Measurements from ENCODE around the gene SETD3. TPM values are rescaled to one million over a fixed set of nuclear protein-coding genes. Genes with fewer than 3 reads are reported as not detected.

Gene SETD3
- total RNA-seq, 1 experiment from 2014 or later: 46.8 TPM

- Histone ChIP-seq H4K20me1 (ENCODE audit: low read length) (no peaks in the 10 kb centered on the region), H3K9me2 (replicated peaks; ENCODE audit: low read length) (no peaks in the 10 kb centered on the region)
- TF ChIP-seq, protein P1, sequence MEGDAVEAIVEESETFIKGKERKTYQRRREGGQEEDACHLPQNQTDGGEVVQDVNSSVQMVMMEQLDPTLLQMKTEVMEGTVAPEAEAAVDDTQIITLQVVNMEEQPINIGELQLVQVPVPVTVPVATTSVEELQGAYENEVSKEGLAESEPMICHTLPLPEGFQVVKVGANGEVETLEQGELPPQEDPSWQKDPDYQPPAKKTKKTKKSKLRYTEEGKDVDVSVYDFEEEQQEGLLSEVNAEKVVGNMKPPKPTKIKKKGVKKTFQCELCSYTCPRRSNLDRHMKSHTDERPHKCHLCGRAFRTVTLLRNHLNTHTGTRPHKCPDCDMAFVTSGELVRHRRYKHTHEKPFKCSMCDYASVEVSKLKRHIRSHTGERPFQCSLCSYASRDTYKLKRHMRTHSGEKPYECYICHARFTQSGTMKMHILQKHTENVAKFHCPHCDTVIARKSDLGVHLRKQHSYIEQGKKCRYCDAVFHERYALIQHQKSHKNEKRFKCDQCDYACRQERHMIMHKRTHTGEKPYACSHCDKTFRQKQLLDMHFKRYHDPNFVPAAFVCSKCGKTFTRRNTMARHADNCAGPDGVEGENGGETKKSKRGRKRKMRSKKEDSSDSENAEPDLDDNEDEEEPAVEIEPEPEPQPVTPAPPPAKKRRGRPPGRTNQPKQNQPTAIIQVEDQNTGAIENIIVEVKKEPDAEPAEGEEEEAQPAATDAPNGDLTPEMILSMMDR (conservative IDR thresholded peaks at IDR 0.05; ENCODE audit: low read depth, low read length): no peak
- no peak for TF ChIP-seq EZH2 (IDR thresholded peaks at IDR 0.05; ENCODE audit: low read length, unreplicated experiment)
- no peak for TF ChIP-seq EZH2phosphoT487 (IDR thresholded peaks at IDR 0.05; ENCODE audit: borderline replicate concordance, low read length)
These were observed 92.4 kb downstream of the SETD3 start for GRCh38 chr14:99388286-99388685.

GRCh38 chr14:99387880-99388279, 92.8 kb downstream of the SETD3 start:
- no peak overlapping the region for H3K27ac ChIP-seq (ENCODE audit: low read length)
- no peaks in the 10 kb centered on the region for H3K79me2 ChIP-seq (ENCODE audit: low read length)
- H3K4me3 ChIP-seq (ENCODE audit: low read length): no peak overlapping the region
- no peaks in the 10 kb centered on the region for H3K36me3 ChIP-seq (ENCODE audit: low read depth, low read length)
- no peaks in the 10 kb centered on the region for H3F3A ChIP-seq (ENCODE audit: low read length, unreplicated experiment)
- H3K27me3 ChIP-seq (ENCODE audit: low read length): no peaks in the 10 kb centered on the region
- intact Hi-C loops (cut with micrococcal nuclease): no loop called here
- no peak overlapping the region for H2AFZ ChIP-seq (ENCODE audit: low read length)
- TF ChIP-seq EZH2 (IDR thresholded peaks at IDR 0.05; ENCODE audit: low read length, unreplicated experiment): no peak
- TF ChIP-seq EZH2phosphoT487 (IDR thresholded peaks at IDR 0.05; ENCODE audit: borderline replicate concordance, low read length): no peak
- TF ChIP-seq, protein P1 (conservative IDR thresholded peaks at IDR 0.05; ENCODE audit: low read depth, low read length): no peak
- no TSS peak for BruUV-seq (replicated peaks)
- POLR2A ChIA-PET (ENCODE audit: unreplicated experiment): no interaction called here
- ATAC-seq: no peak
- no peaks in the 10 kb centered on the region for H4K20me1 ChIP-seq (ENCODE audit: low read length)
- no peak for DNase-seq
- no peaks in the 10 kb centered on the region for H3K9me3 ChIP-seq (ENCODE audit: low read length)
- H3K4me1 ChIP-seq (ENCODE audit: insufficient read depth, low read length): peaks cover 11% of the 10 kb centered on the region
- no peak overlapping the region for H3K4me2 ChIP-seq (ENCODE audit: low read length)
- no peaks in the 10 kb centered on the region for H3K9me2 ChIP-seq (replicated peaks; ENCODE audit: low read length)
- no peak overlapping the region for H3K9ac ChIP-seq (ENCODE audit: low read length)
- CTCF ChIA-PET: no interaction called here

More at GRCh38 chr14:99388286-99388685, 92.4 kb downstream of the SETD3 start:
- H3K36me3 ChIP-seq (ENCODE audit: low read depth, low read length): no peaks in the 10 kb centered on the region
- no peaks in the 10 kb centered on the region for H3K79me2 ChIP-seq (ENCODE audit: low read length)
- H3K4me3 ChIP-seq (ENCODE audit: low read length): no peak overlapping the region
- no peak for ATAC-seq
- H3K9ac ChIP-seq (ENCODE audit: low read length): no peak overlapping the region
- no TSS peak for BruUV-seq (replicated peaks)
- no peaks in the 10 kb centered on the region for H3K9me3 ChIP-seq (ENCODE audit: low read length)
- no peak overlapping the region for H3K27ac ChIP-seq (ENCODE audit: low read length)
- H3K4me2 ChIP-seq (ENCODE audit: low read length): no peak overlapping the region
- H2AFZ ChIP-seq (ENCODE audit: low read length): no peak overlapping the region
- peaks cover 7% of the 10 kb centered on the region for H3K4me1 ChIP-seq (ENCODE audit: insufficient read depth, low read length)
- ChIA-PET POLR2A (ENCODE audit: unreplicated experiment) (no interaction called here), CTCF (interaction anchor here (1.2 kb wide), 1 partner anchor 27 kb away, joined by 16 read pairs; no protein-coding TSS in a partner anchor)
- H3K27me3 ChIP-seq (ENCODE audit: low read length): no peaks in the 10 kb centered on the region
- DNase-seq: no peak
- intact Hi-C loops (cut with micrococcal nuclease): no loop called here
- H3F3A ChIP-seq (ENCODE audit: low read length, unreplicated experiment): no peaks in the 10 kb centered on the region

DNA sequence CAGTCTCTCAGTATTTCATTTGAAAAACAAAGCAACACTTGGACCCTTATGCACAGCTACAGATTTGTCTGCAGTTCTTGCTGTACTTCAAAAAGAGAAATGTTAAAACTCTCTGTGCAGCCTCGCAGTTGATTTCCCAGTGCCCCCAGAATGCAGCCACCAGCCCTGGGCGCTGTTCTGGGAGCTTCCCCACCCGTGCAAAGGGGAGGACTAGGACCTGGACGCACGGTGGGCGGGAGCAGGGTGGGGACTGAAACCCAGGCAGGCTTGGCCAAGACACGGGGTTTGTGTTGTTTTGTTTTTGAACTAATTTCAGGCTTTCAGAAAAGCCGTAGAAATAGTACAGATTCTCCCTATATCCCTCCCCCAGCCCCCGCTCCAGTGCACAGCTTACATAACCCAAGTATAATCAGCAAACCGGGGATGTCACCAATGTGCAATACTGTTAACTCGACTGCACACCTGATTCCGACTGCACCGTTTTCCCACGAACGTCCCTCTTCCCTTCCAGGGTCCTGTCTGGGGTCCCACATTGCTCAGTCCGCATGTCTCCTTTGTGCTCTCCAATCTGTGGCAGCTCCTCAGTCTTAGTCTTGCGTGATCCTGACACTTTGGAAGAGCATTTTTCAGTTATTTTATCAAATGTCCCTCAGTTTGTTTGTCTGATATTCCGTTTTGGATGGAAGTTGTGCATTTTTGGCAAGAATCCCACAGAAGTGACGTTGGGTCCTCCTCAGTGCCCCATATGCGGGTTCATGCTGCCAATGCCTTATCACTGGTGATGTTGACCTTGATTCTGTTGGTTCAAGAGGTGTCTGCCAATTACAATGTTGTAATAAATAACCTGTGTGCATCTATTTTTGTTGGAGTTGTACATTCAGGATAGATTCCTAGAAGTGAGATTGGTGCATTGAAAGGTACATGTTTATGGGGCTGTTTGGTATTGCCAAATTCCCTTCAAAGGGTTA, 95.9 kb downstream of the SETD3 start:
- no peak overlapping the region for H3K27ac ChIP-seq (ENCODE audit: low read length)
- H3K9me3 ChIP-seq (ENCODE audit: low read length): no peaks in the 10 kb centered on the region
- no peak overlapping the region for H3K9ac ChIP-seq (ENCODE audit: low read length)
- BruUV-seq (replicated peaks): no TSS peak
- ATAC-seq (no peak), DNase-seq (no peak)
- no peak for TF ChIP-seq EZH2phosphoT487 (IDR thresholded peaks at IDR 0.05; ENCODE audit: borderline replicate concordance, low read length)
- TF ChIP-seq, protein P1 (conservative IDR thresholded peaks at IDR 0.05; ENCODE audit: low read depth, low read length): no peak
- no peak for TF ChIP-seq EZH2 (IDR thresholded peaks at IDR 0.05; ENCODE audit: low read length, unreplicated experiment)
- H2AFZ ChIP-seq (ENCODE audit: low read length): no peak overlapping the region
- intact Hi-C loops (cut with micrococcal nuclease): no loop called here
- no peaks in the 10 kb centered on the region for H3K36me3 ChIP-seq (ENCODE audit: low read depth, low read length)
- H3K27me3 ChIP-seq (ENCODE audit: low read length): no peaks in the 10 kb centered on the region
- H3K9me2 ChIP-seq (replicated peaks; ENCODE audit: low read length): no peaks in the 10 kb centered on the region
- H3K4me2 ChIP-seq (ENCODE audit: low read length): no peak overlapping the region
- no peaks in the 10 kb centered on the region for H3F3A ChIP-seq (ENCODE audit: low read length, unreplicated experiment)
- H3K79me2 ChIP-seq (ENCODE audit: low read length): no peaks in the 10 kb centered on the region
- ChIA-PET CTCF (no interaction called here), POLR2A (ENCODE audit: unreplicated experiment) (no interaction called here)
- H4K20me1 ChIP-seq (ENCODE audit: low read length): no peaks in the 10 kb centered on the region
- peaks cover 15% of the 10 kb centered on the region for H3K4me1 ChIP-seq (ENCODE audit: insufficient read depth, low read length)
- no peak overlapping the region for H3K4me3 ChIP-seq (ENCODE audit: low read length)
